Measurements from ENCODE around the gene EPHB1.
"Not testable (repeated sequence)": the region's sequence is repeated elsewhere in the genome, so short reads cannot be mapped to it uniquely, and the experiment has no call there.

Gene EPHB1

GRCh38 chr3:135033737-135034136 is 238.7 kb downstream of the EPHB1 start:
- in situ Hi-C loops (cut with HindIII; ENCODE audit: low sequenced_read_pairs) = no loop called here

GRCh38 chr3:135034291-135034768 is 239.3 kb downstream of the EPHB1 start:
- in situ Hi-C loops (cut with HindIII; ENCODE audit: low sequenced_read_pairs) = no loop called here

GRCh38 chr3:135034891-135035440 is 239.9 kb downstream of the EPHB1 start:
- in situ Hi-C loops (cut with HindIII; ENCODE audit: low sequenced_read_pairs) = no loop called here

GRCh38 chr3:135038186-135038585 is 243.1 kb downstream of the EPHB1 start:
- in situ Hi-C loops (cut with HindIII; ENCODE audit: low sequenced_read_pairs) = no loop called here

GRCh38 chr3:135039536-135039935 is 244.5 kb downstream of the EPHB1 start:
- in situ Hi-C loops (cut with HindIII; ENCODE audit: low sequenced_read_pairs) = not testable (repeated sequence)

GRCh38 chr3:135040321-135041240 is 245.5 kb downstream of the EPHB1 start:
- in situ Hi-C loops (cut with HindIII; ENCODE audit: low sequenced_read_pairs) = no loop called here

- in situ Hi-C loops (cut with HindIII; ENCODE audit: low sequenced_read_pairs) = no loop called here
Measured at GRCh38 chr3:135041601-135042000, 246.5 kb downstream of the EPHB1 start.

- in situ Hi-C loops (cut with HindIII; ENCODE audit: low sequenced_read_pairs) = no loop called here
Measured at GRCh38 chr3:135047061-135047460, 252.0 kb downstream of the EPHB1 start.

GRCh38 chr3:135050536-135050935 is 255.5 kb downstream of the EPHB1 start:
- in situ Hi-C loops (cut with HindIII; ENCODE audit: low sequenced_read_pairs) = no loop called here

- in situ Hi-C loops (cut with HindIII; ENCODE audit: low sequenced_read_pairs) = no loop called here
Measured at GRCh38 chr3:135051409-135051973, 256.4 kb downstream of the EPHB1 start.

GRCh38 chr3:135055449-135055848 is 260.4 kb downstream of the EPHB1 start:
- in situ Hi-C loops (cut with HindIII; ENCODE audit: low sequenced_read_pairs) = no loop called here

GRCh38 chr3:135056084-135056730 is 261.1 kb downstream of the EPHB1 start:
- in situ Hi-C loops (cut with HindIII; ENCODE audit: low sequenced_read_pairs) = no loop called here

- in situ Hi-C loops (cut with HindIII; ENCODE audit: low sequenced_read_pairs) = no loop called here
Measured at GRCh38 chr3:135056733-135057310, 261.8 kb downstream of the EPHB1 start.

- in situ Hi-C loops (cut with HindIII; ENCODE audit: low sequenced_read_pairs) = no loop called here
Measured at GRCh38 chr3:135057996-135058395, 262.9 kb downstream of the EPHB1 start.

- in situ Hi-C loops (cut with HindIII; ENCODE audit: low sequenced_read_pairs) = no loop called here
Measured at GRCh38 chr3:135059580-135059979, 264.5 kb downstream of the EPHB1 start.

GRCh38 chr3:135066844-135067727 is 272.0 kb downstream of the EPHB1 start:
- in situ Hi-C loops (cut with HindIII; ENCODE audit: low sequenced_read_pairs) = not testable (repeated sequence)

- in situ Hi-C loops (cut with HindIII; ENCODE audit: low sequenced_read_pairs) = no loop called here
Measured at GRCh38 chr3:135068011-135068410, 273.0 kb downstream of the EPHB1 start.

GRCh38 chr3:135069406-135069805 is 274.3 kb downstream of the EPHB1 start:
- in situ Hi-C loops (cut with HindIII; ENCODE audit: low sequenced_read_pairs) = no loop called here

GRCh38 chr3:135071483-135071882 is 276.4 kb downstream of the EPHB1 start:
- in situ Hi-C loops (cut with HindIII; ENCODE audit: low sequenced_read_pairs) = no loop called here

GRCh38 chr3:135072431-135072830 is 277.4 kb downstream of the EPHB1 start:
- in situ Hi-C loops (cut with HindIII; ENCODE audit: low sequenced_read_pairs) = no loop called here

Data from endothelial cell of hepatic sinusoid (primary cell).